ENCODE measurements around the gene LRIG2.

GRCh38 chr1:113141650-113142473 is 68.9 kb downstream of the LRIG2 start:
- TF ChIP-seq CTCF (conservative IDR thresholded peaks at IDR 0.05; ENCODE audit: low read depth, low read length) (no peak), EZH2 (IDR thresholded peaks at IDR 0.05; ENCODE audit: low read length, unreplicated experiment) (no peak), EZH2phosphoT487 (IDR thresholded peaks at IDR 0.05; ENCODE audit: borderline replicate concordance, low read length) (no peak)

All from PC-3 (cell line).